Measurements from ENCODE around the gene IDUA.
"Not testable (repeated sequence)": the region's sequence is repeated elsewhere in the genome, so short reads cannot be mapped to it uniquely, and the experiment has no call there.

IDUA gene

GRCh38 chr4:1047976-1048772 is 61.3 kb downstream of the IDUA start:
- no peak for DNase-seq

GRCh38 chr4:1048773-1049590 is 62.1 kb downstream of the IDUA start:
- DNase-seq, result peak in 1 of 2 donors; percentile 50

- no peak for DNase-seq
Observed at GRCh38 chr4:1049591-1049905, 62.7 kb downstream of the IDUA start.

GRCh38 chr4:1050486-1051213 is 63.8 kb downstream of the IDUA start:
- DNase-seq, result no peak

GRCh38 chr4:1051472-1051871 is 64.6 kb downstream of the IDUA start:
- no peak for DNase-seq

GRCh38 chr4:1052231-1052671 is 65.4 kb downstream of the IDUA start:
- no peak for DNase-seq

- no peak for DNase-seq
Observed at GRCh38 chr4:1053080-1053661, 66.3 kb downstream of the IDUA start.

GRCh38 chr4:1053891-1054290 is 67.0 kb downstream of the IDUA start:
- DNase-seq, result not testable (repeated sequence)
